K562 (cell line): Measurements from ENCODE around the gene XPR1. TPM values are rescaled to one million over a fixed set of nuclear protein-coding genes. Genes with fewer than 3 reads are reported as not detected.

Experiments
- ATAC-seq: fragments of 200-7000 bp; cut with Tn5 transposase; 3 replicates; pipeline ENCODE4 v1.9.1; 2020; ENCODE audit warnings: moderate library complexity
- BruUV-seq: library from RNA; stranded (reverse); fragments of 400-500 nt; replicated peaks from 2 replicates; lab custom pipeline; 2021; lab: Mats Ljungman, UMichigan
- CTCF ChIA-PET: fragments of 300-600 bp; formaldehyde crosslinking; extraction: SDS; loops from one replicate; lab custom pipeline; 2021; ENCODE audit warnings: low intra/inter-chr PET ratio; lab: Yijun Ruan, JAX
- POLR2A ChIA-PET: fragments of 300-600, 350-650 bp; sonication (Branson Sonifier 250); formaldehyde crosslinking; extraction: SDS; loops from one replicate; lab custom pipeline; 2021; ENCODE audit warnings: antibody characterized with exemption, inconsistent platforms; lab: Yijun Ruan, JAX
- DNase-seq, 4 experiments: peaks; one replicate each; pipeline versions ENCODE4 v3.0.0 to v3.0.0-alpha.2; 2011 to 2018; ENCODE audit warnings: low spot score in 3 of 4, mixed read lengths in 3 of 4; ENCODE audit errors: extremely low read depth in 1 of 4
- FAIRE-seq: peaks from 2 replicates; lab custom pipeline; 2011; peaks lifted over from hg19 to GRCh38; lab: Jason Lieb, UNC
- H2AFZ ChIP-seq: 2 replicates; pipeline ENCODE4 v1.6.0; 2011; ENCODE audit warnings: low read depth, low read length, control low read depth, inconsistent platforms
- H3K27ac ChIP-seq: fragments of 200-600 bp; 3 replicates; pipeline ENCODE4 v1.8.0; 2011; ENCODE audit warnings: low read depth, mild to moderate bottlenecking, control low read depth, inconsistent platforms, low read length, moderate library complexity, mixed read lengths; ENCODE audit errors: extremely low read depth
- H3K27me3 ChIP-seq, 2 experiments: fragments of 300-600 bp in 1 of 2; 2 replicates in 1 of 2; 3 replicates in 1 of 2; pipeline versions ENCODE4 v1.6.0 to v1.8.0; 2011; ENCODE audit warnings: inconsistent platforms in 2 of 2, low read length in 2 of 2, mild to moderate bottlenecking in 1 of 2, mixed read lengths in 1 of 2, moderate library complexity in 1 of 2; ENCODE audit not compliant: control insufficient read depth in 2 of 2, insufficient read depth in 2 of 2
- H3K36me3 ChIP-seq: fragments of 300-600 bp; 3 replicates; pipeline ENCODE4 v1.8.0; 2011; ENCODE audit warnings: mild to moderate bottlenecking, low read length, inconsistent platforms; ENCODE audit not compliant: control insufficient read depth, insufficient read depth
- H3K4me1 ChIP-seq, 2 experiments: fragments of 200-600 bp in 1 of 2; replicated peaks in 1 of 2; 2 replicates in 1 of 2; 3 replicates in 1 of 2; pipeline versions ENCODE4 v1.5.1 to v1.8.0; 2011; ENCODE audit warnings: inconsistent platforms in 2 of 2, low read length in 2 of 2, mild to moderate bottlenecking in 1 of 2, mixed read lengths in 1 of 2, moderate library complexity in 1 of 2; ENCODE audit not compliant: control insufficient read depth in 2 of 2, insufficient read depth in 2 of 2
- H3K4me2 ChIP-seq: 2 replicates; pipeline ENCODE4 v1.6.1; 2011; ENCODE audit warnings: low read length, control low read depth, inconsistent platforms, mixed read lengths; ENCODE audit not compliant: insufficient read depth
- H3K4me3 ChIP-seq: fragments of 200-600 bp; sonication (generic), shearing (Covaris generic); 2 replicates; pipeline ENCODE4 v1.5.1; 2016; ENCODE audit warnings: control low read depth, inconsistent platforms
- H3K79me2 ChIP-seq: fragments of 200-600 bp; 3 replicates; pipeline ENCODE4 v1.8.0; 2011; ENCODE audit warnings: low read length, inconsistent platforms; ENCODE audit not compliant: control insufficient read depth, insufficient read depth
- H3K9ac ChIP-seq, 2 experiments: 2 replicates each; pipeline versions ENCODE4 v1.6.0 to v1.6.1; 2011; ENCODE audit warnings: low read depth in 2 of 2, low read length in 2 of 2, control low read depth in 1 of 2, inconsistent platforms in 1 of 2, mild to moderate bottlenecking in 1 of 2, mixed read lengths in 1 of 2; ENCODE audit not compliant: insufficient read depth in 1 of 2
- H3K9me1 ChIP-seq: one replicate; pipeline ENCODE4 v1.6.0; 2011; ENCODE audit warnings: inconsistent platforms, mild to moderate bottlenecking, low read length, moderate library complexity; ENCODE audit not compliant: control insufficient read depth, insufficient read depth
- H3K9me3 ChIP-seq: replicated peaks from 2 replicates; pipeline ENCODE4 v1.5.1; 2011; ENCODE audit warnings: low read depth, low read length, inconsistent platforms; ENCODE audit not compliant: control insufficient read depth, insufficient read depth
- H4K20me1 ChIP-seq: replicated peaks from 2 replicates; pipeline ENCODE4 v1.6.1; 2011; ENCODE audit warnings: low read length, inconsistent platforms, mixed read lengths; ENCODE audit not compliant: control insufficient read depth, insufficient read depth
- AFF1 ChIP-seq, 2 experiments: fragments of 450-650 bp; IDR thresholded peaks; 2 replicates each; pipeline ENCODE4 v1.6.1; 2018; ENCODE audit warnings: mild to moderate bottlenecking in 2 of 2, low read depth in 1 of 2; ENCODE audit not compliant: partially characterized antibody in 2 of 2
- ESRRB ChIP-seq: fragments of 250-450 bp; sonication (Bioruptor Pico); IDR thresholded peaks from 2 replicates; pipeline ENCODE4 v1.5.0; 2020; ENCODE audit warnings: mild to moderate bottlenecking, moderate library complexity, borderline replicate concordance
- HIVEP1 ChIP-seq: fragments of 250-450 bp; sonication (Bioruptor Pico); IDR thresholded peaks from 2 replicates; pipeline ENCODE4 v1.4.0; 2020; ENCODE audit warnings: mild to moderate bottlenecking
- MNT ChIP-seq, 2 experiments: fragments of 450-650 bp; conservative IDR thresholded peaks; 2 replicates each; pipeline ENCODE4 v1.6.1; 2017; ENCODE audit warnings: mild to moderate bottlenecking in 2 of 2, moderate library complexity in 2 of 2
- PHF21A ChIP-seq: fragments of 450-650 bp; IDR thresholded peaks from 2 replicates; pipeline ENCODE4 v1.6.1; 2017; ENCODE audit warnings: low read depth, borderline replicate concordance
- SAP30 ChIP-seq: fragments of 200-600 bp; sonication (generic); IDR thresholded peaks from 2 replicates; pipeline ENCODE4 v1.6.1; 2012; ENCODE audit warnings: borderline replicate concordance, low read depth, mild to moderate bottlenecking, moderate library complexity, low read length, control low read depth, inconsistent platforms; ENCODE audit not compliant: insufficient read depth, poor library complexity, severe bottlenecking
- THRB ChIP-seq: fragments of 450-650 bp; formaldehyde crosslinking; conservative IDR thresholded peaks from 2 replicates; pipeline ENCODE4 v1.4.0; 2022; ENCODE audit warnings: mild to moderate bottlenecking, missing genetic modification characterization
- ZNF184 ChIP-seq: sonication (generic); formaldehyde crosslinking; IDR thresholded peaks from 2 replicates; pipeline ENCODE4 v1.5.0; 2020; ENCODE audit warnings: missing genetic modification reagents
- ZNF253 ChIP-seq: fragments of 250-450 bp; sonication (Bioruptor Pico); conservative IDR thresholded peaks from 2 replicates; pipeline ENCODE4 v1.6.1; 2021; ENCODE audit warnings: mild to moderate bottlenecking
- ZNF592 ChIP-seq: fragments of 450-650 bp; IDR thresholded peaks from 2 replicates; pipeline ENCODE4 v1.6.1; 2017; ENCODE audit warnings: antibody characterized with exemption, mild to moderate bottlenecking
- WGBS: fragments of 100-300 bp; shearing (Covaris generic); methylation state at CpG from one replicate; pipeline ENCODE4 v1.1.6; 2016; ENCODE audit warnings: low coverage, mixed read lengths; ENCODE audit not compliant: insufficient coverage; ENCODE audit errors: missing lambda C conversion rate; 5-methylcytosine and 5-hydroxymethylcytosine counted together
- in situ Hi-C: fragments of 300-500 bp; cut with MboI; formaldehyde crosslinking; loops from 4 replicates; pipeline ENCODE4 v1.15.0; 2018; ENCODE audit warnings: inconsistent platforms, mixed read lengths
- intact Hi-C: fragments of 100-400 bp; cut with micrococcal nuclease; formaldehyde crosslinking; loops from 2 replicates; pipeline ENCODE4 v1.14.2; 2022
- polyA plus RNA-seq, 8 experiments: library from polyadenylated mRNA; depleted of rRNA in 4 of 8; stranded (reverse) in 5 of 8; unstranded in 3 of 8; fragments of >200 nt; fragmentation: Nextera tagmentation in 2 of 8; fragmentation: Illumina TruSeq in 1 of 8; extraction: Ambion mirVana in 2 of 8; extraction: Trizol in 1 of 8; gene quantifications; 2 replicates each; pipeline versions ENCODE4 v1.2.1 to v1.2.3, GENCODE V29; 2011 to 2014; ENCODE audit warnings: inconsistent platforms in 1 of 8, missing spikeins in 1 of 8
- total RNA-seq, 7 experiments: library from RNA; depleted of rRNA in 6 of 7; stranded (reverse); fragments of >200 nt in 6 of 7; fragmentation: Illumina TruSeq in 2 of 7; extraction: Trizol in 2 of 7; gene quantifications; 2 replicates each; pipeline versions ENCODE4 v1.2.1 to v1.2.3, GENCODE V29; 2011 to 2021; ENCODE audit warnings: low replicate concordance in 1 of 7

The XPR1 gene
- total and polyA plus RNA-seq, 9 of the 15 experiments (the other 6 are each of a cell fraction or from before 2014, with no cell fraction given), result 3.0 to 66.2 (median 38.6) TPM

GRCh38 chr1:180642781-180643180 lies 11.0 kb downstream of the XPR1 start:
- intact Hi-C loops, result no loop called here
- peaks cover 95% of the 10 kb centered on the region for H3K79me2 ChIP-seq
- TF ChIP-seq ZNF253 (CRISPR knock-in tag) (no peak), ESRRB (no peak), PHF21A (no peak), SAP30 (no peak), AFF1 (IDR thresholded peaks at IDR 0.05; ENCODE audit: low read depth in 1 of 2, partially characterized antibody in 2 of 2) (no peak), HIVEP1 (CRISPR knock-in tag) (no peak), THRB (CRISPR knock-in tag) (no peak), ZNF592 (no peak), ZNF184 (CRISPR knock-in tag) (no peak), MNT (conservative IDR thresholded peaks at IDR 0.05) (no peak)

More at GRCh38 chr1:180642781-180643180, 11.0 kb downstream of the XPR1 start:
- ATAC-seq, result no peak
- Histone ChIP-seq H3K36me3 (peaks cover 29% of the 10 kb centered on the region), H3K27ac (no peak overlapping the region), H3K27me3 (no peaks in the 10 kb centered on the region), H3K9ac (no peak overlapping the region), H3K9me1 (no peaks in the 10 kb centered on the region), H3K4me3 (no peak overlapping the region), H3K4me2 (no peak overlapping the region), H3K9me3 (0 out of 2 replicates have a peak, but pooled peaks cover 3% of the 10 kb centered on the region), H2AFZ (no peak overlapping the region), H3K4me1 (peaks cover 16 to 40% of the 10 kb centered on the region in 2 experiments; a peak in 4 of 5 replicates), H4K20me1 (peaks cover 8% of the 10 kb centered on the region; the same call in 1 of the 2 replicates)
- no peak for FAIRE-seq
- POLR2A ChIA-PET, result interaction anchor here (1.0 kb wide), 3 partner anchors 8 to 10 kb away, joined by 3 to 6 read pairs (median 3); no protein-coding TSS in a partner anchor
- no TSS peak for BruUV-seq
- in situ Hi-C loops, result loop anchor here (25.0 kb wide), 1 partner anchor 520 kb away; no protein-coding TSS in a partner anchor
- 39% methylated on average over 1 of the region's 1 CpG for WGBS
- no peak for DNase-seq
- CTCF ChIA-PET, result interaction anchor here (0.5 kb wide), 1 partner anchor 50 kb away, joined by 3 read pairs; no protein-coding TSS in a partner anchor
